ENCODE measurements around the gene HEY2. TPM values are rescaled to one million over a fixed set of nuclear protein-coding genes. Genes with fewer than 3 reads are reported as not detected.

Gene HEY2
- total RNA-seq, 1 donor from 2014 or later: 43.0 TPM

GRCh38 chr6:125743604-125744003 lies 5.8 kb upstream of the HEY2 start:
- H3K9me3 Mint-ChIP-seq (ENCODE audit: low read depth): no peaks in the 10 kb centered on the region
- H3K4me3 Mint-ChIP-seq (ENCODE audit: unreplicated experiment): no peak overlapping the region
- H3K36me3 Mint-ChIP-seq (ENCODE audit: low read depth): no peaks in the 10 kb centered on the region
- H3K27me3 Mint-ChIP-seq (ENCODE audit: low read depth): no peaks in the 10 kb centered on the region
- DNase-seq (ENCODE audit: low spot score): no peak
- no peak for TF ChIP-seq CTCF (IDR thresholded peaks at IDR 0.05)
- H3K4me1 Mint-ChIP-seq (ENCODE audit: low read depth): peaks cover 56% of the 10 kb centered on the region
- H3K27ac Mint-ChIP-seq (ENCODE audit: unreplicated experiment): peak overlapping the region; percentile 10

GRCh38 chr6:125745281-125746018 lies 4.0 kb upstream of the HEY2 start:
- Mint-ChIP-seq H3K4me3 (ENCODE audit: unreplicated experiment) (no peak overlapping the region), H3K27me3 (ENCODE audit: low read depth) (no peaks in the 10 kb centered on the region), H3K4me1 (ENCODE audit: low read depth) (peaks cover 63% of the 10 kb centered on the region), H3K9me3 (ENCODE audit: low read depth) (no peaks in the 10 kb centered on the region), H3K27ac (ENCODE audit: unreplicated experiment) (peak overlapping the region; percentile 96), H3K36me3 (ENCODE audit: low read depth) (peaks cover 2% of the 10 kb centered on the region)
- no peak for TF ChIP-seq CTCF (IDR thresholded peaks at IDR 0.05)
- DNase-seq (ENCODE audit: low spot score): no peak

- DNase-seq (ENCODE audit: low spot score): no peak
- Mint-ChIP-seq H3K27ac (ENCODE audit: unreplicated experiment) (peak overlapping the region; percentile 96), H3K4me3 (ENCODE audit: unreplicated experiment) (peak overlapping the region; percentile 79), H3K9me3 (ENCODE audit: low read depth) (no peaks in the 10 kb centered on the region), H3K36me3 (ENCODE audit: low read depth) (peaks cover 5% of the 10 kb centered on the region), H3K4me1 (ENCODE audit: low read depth) (peaks cover 68% of the 10 kb centered on the region), H3K27me3 (ENCODE audit: low read depth) (no peaks in the 10 kb centered on the region)
- no peak for TF ChIP-seq CTCF (IDR thresholded peaks at IDR 0.05)
Observed at GRCh38 chr6:125746019-125746414, 3.4 kb upstream of the HEY2 start.

- no peak for DNase-seq (ENCODE audit: low spot score)
- Mint-ChIP-seq H3K27ac (ENCODE audit: unreplicated experiment) (peak overlapping the region; percentile 96), H3K4me3 (ENCODE audit: unreplicated experiment) (peak overlapping the region; percentile 79), H3K9me3 (ENCODE audit: low read depth) (no peaks in the 10 kb centered on the region), H3K4me1 (ENCODE audit: low read depth) (peaks cover 75% of the 10 kb centered on the region), H3K36me3 (ENCODE audit: low read depth) (peaks cover 8% of the 10 kb centered on the region), H3K27me3 (ENCODE audit: low read depth) (no peaks in the 10 kb centered on the region)
- TF ChIP-seq CTCF (IDR thresholded peaks at IDR 0.05): peak; percentile 50
Observed at GRCh38 chr6:125746731-125747588, 2.5 kb upstream of the HEY2 start.

DNA sequence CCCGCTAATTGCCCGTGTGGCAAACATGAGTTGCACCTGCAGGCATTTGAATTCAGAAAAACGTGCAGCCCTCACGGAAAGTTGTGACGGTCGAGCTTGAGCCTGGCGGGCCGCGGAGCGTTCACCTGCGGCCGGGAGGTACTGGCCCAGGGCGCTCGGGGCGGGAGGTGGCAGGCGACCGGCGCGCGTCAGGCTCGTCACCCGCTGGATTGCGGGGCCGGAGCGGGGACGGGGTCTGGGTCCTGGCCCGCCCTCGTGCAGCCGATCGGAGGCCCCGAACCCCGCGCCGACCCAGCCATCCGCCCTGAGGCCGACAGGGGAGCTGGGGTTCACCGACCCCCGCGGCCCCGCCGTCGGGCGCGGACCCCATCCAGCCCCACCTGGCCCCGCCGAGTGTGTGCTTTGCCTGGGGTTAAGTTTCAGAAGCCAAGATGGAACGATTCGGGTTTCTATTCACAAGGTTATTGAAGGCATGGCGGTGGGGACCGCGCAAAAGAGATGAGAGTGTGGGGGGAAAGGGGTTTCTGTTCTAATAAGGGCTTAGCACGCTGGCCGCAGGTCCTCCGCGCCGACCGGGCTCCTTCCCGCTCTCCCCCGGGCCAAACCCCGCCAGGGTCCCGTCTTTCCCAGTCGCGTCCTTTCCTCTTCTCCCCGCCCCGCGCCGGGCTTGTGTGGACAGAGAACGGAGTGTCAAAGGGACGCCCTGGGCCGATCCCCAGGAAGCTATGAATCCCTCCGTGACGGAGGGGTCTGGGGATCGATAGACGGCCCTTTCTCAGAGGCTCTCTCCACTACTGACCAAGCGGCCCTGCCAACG lies 1.6 kb upstream of the HEY2 start:
- H3K27me3 Mint-ChIP-seq (ENCODE audit: low read depth): no peaks in the 10 kb centered on the region
- H3K4me1 Mint-ChIP-seq (ENCODE audit: low read depth): peaks cover 73% of the 10 kb centered on the region

More for the DNA sequence above, 1.6 kb upstream of the HEY2 start:
- TF ChIP-seq CTCF (IDR thresholded peaks at IDR 0.05): no peak
- Mint-ChIP-seq H3K4me3 (ENCODE audit: unreplicated experiment) (peak overlapping the region; percentile 79), H3K9me3 (ENCODE audit: low read depth) (no peaks in the 10 kb centered on the region), H3K27ac (ENCODE audit: unreplicated experiment) (peak overlapping the region; percentile 98), H3K36me3 (ENCODE audit: low read depth) (peaks cover 8% of the 10 kb centered on the region)
- peak; percentile 95 for DNase-seq (ENCODE audit: low spot score)

All from chondrocyte (in vitro differentiated cells).